Suppressor macrophage treated with lipopolysaccharide for 1 hour (primary cell): Measurements from ENCODE around the gene RCSD1.
A peak's percentile ranks its signal among the peaks of the same experiment; 100 is the strongest.
"Not testable (repeated sequence)": the region's sequence is repeated elsewhere in the genome, so short reads cannot be mapped to it uniquely, and the experiment has no call there.

Experiments
- DNase-seq, 3 donors: peaks; one replicate each; pipeline ENCODE4 v3.0.0-alpha.2; 2020 to 2022

The RCSD1 gene, protein sequence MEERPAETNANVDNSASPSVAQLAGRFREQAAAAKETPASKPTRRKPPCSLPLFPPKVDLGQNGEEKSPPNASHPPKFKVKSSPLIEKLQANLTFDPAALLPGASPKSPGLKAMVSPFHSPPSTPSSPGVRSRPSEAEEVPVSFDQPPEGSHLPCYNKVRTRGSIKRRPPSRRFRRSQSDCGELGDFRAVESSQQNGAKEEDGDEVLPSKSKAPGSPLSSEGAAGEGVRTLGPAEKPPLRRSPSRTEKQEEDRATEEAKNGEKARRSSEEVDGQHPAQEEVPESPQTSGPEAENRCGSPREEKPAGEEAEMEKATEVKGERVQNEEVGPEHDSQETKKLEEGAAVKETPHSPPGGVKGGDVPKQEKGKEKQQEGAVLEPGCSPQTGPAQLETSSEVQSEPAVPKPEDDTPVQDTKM

GRCh38 chr1:167629681-167630567 lies at the start of gene RCSD1:
Gene RCSD1 (plus strand): TSS chr1:167630232. CDS start chr1:167630424, 192 bp downstream.
- peak; percentile 79 to 92 (median 84) for DNase-seq

GRCh38 chr1:167582064-167582463 lies 48.0 kb upstream of the RCSD1 start:
- no peak for DNase-seq

DNA sequence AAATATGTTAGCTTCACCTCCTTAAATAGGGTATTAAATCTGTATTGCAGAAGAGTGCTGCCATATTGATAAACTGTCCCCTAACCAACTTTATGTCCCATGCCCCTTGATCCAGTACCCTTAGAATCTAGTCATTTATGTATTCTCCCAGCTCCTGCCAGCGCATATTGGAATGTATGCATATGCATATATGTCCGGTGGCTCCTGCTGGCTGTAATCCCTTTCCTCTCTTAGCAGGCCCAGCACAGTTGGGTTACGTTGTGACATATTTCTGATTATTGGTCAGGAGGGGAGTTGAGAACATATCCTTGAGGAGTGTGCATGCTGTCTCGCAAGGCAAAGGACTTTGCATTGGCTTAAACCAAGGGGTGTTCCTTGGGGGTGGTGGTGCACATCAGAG lies 47.3 kb upstream of the RCSD1 start:
- DNase-seq, result no peak

DNA sequence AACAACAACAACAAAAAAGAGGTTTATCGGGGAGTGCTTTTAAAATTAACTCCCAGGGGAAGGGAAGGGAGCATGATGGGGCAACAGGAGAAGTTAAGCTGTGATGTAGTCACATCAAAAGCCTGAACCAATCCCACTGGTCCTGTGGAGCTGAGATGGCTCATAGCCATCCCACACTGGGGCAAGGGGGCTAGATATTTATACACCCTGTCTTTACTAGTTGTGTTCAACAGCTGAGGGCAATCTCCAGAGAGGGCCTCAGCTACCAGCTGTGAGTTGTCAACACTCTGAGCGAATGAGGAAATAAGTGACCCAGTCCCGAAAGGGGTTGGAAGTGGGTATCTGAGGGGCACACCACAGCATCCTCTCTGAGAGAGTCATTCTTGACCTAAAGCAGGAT lies 45.5 kb upstream of the RCSD1 start:
- no peak for DNase-seq

DNA sequence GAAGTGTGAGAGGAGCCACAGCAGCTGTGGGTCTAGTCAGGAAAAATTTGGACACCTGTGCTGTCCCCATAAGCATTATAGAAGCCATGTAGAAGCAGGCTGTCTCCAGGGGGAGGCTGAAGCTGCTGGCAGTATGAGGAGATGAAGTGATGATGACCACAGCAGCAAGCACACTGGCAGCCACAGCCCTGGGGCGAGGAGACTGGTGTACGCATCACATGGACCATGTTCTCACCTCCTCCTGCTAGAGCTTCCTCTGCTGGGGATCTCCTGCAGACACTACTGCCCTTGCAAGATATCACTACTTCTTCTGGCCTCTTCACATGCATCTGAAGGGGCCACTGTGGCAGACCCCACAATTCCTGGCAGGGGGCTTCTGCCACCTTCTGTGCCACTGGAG lies 42.7 kb upstream of the RCSD1 start:
- DNase-seq, result peak in 1 of 3 donors; percentile 33

- DNase-seq, result peak; percentile 21 to 65 (median 46)
Measured at GRCh38 chr1:167587872-167588271, 42.2 kb upstream of the RCSD1 start.

DNA sequence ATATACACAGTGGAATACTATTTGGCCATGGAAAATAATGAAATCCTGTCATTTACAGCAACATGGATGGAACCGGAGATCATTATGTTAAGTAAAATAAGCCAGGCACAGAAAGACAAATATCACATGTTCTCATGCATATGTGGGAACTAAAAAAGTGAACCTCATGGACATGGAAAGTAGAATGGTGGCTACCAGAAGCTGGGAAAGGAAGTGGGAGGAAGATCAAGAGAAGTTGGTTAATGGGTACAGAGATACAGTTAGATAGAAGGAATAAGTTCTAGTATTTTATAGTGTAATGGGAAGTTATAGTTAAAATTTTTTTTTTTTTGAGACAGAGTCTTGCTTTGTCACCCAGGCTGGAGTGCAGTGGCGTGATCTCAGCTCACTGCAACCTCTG lies 41.7 kb upstream of the RCSD1 start:
- DNase-seq, result peak in 2 of 3 donors; percentile 31 to 41

- no peak for DNase-seq
Measured at GRCh38 chr1:167592475-167592874, 37.6 kb upstream of the RCSD1 start.

GRCh38 chr1:167593860-167594259 lies 36.2 kb upstream of the RCSD1 start:
- no peak for DNase-seq

DNA sequence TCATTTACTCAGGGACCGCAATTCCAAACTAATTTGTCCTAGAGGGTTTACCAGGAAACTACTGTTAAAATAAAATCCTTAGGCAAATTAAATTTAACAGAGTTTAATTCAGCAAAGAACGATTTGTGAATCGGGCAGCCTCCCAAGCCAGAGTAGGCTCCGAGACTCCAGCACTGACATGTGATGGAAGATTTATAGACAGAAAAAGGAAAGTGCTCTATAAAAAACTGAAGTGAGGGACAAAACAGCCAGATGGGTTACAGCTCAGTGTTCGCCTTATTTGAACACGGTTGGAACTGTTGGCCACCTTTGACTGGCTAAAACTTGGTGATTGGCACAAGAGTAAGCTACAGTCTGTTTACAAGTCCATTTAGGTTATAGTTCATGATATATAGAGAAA lies 35.2 kb upstream of the RCSD1 start:
- DNase-seq, result no peak

DNA sequence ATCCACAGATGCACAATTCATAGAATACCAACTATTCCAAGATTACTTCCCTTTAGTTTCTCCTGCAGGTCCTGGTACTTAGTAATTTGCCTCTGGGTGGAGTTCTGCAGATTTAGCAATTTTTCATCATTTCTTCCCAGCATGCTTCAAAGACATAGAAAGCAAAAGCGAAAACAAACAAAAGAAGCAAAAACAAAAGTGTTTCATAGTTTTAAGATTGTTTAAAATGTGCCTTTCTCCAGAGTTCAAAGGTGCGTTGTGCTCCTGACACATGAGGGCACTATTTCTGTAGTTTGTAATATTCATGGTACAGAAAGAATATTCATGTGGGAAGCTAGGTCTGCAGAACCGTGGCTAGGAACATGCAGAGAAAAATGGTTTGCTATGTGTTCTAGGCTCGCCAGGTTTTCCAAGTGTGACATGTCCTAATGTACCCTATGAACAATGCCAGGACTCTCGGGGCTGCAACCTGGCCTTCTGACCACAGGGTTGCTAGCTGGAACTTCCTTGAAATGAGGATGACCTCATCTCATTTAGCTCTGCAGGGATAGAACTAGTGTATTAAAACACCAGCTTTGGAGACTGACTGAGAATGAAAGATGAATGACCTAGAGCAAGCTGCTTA lies 30.0 kb upstream of the RCSD1 start:
- peak; percentile 75 to 88 (median 82) for DNase-seq

- peak; percentile 89 to 98 (median 97) for DNase-seq
Measured at GRCh38 chr1:167601442-167602383, 28.3 kb upstream of the RCSD1 start.

- no peak for DNase-seq
Measured at GRCh38 chr1:167602840-167603239, 27.2 kb upstream of the RCSD1 start.

GRCh38 chr1:167605576-167605975 lies 24.5 kb upstream of the RCSD1 start:
- DNase-seq, result peak; percentile 80 to 84 (median 84)

DNA sequence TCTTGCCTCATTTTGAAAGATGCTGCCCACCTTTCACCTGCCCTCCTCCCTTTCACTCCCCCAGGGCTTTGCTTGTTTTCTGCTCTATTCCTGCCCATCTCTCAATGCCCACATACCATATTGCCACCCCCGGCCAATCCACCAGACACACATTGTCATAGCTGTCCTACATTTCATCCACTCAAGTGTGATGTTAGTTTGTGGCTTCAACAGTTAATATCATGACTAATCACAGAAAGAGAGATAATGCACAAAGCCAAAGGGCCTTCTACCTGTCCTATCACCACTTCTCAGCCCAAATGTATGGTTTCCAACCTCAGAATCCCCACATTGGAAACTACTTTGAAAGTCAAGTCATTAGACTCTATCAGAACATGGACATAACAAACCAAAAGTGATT lies 18.0 kb upstream of the RCSD1 start:
- no peak for DNase-seq

DNA sequence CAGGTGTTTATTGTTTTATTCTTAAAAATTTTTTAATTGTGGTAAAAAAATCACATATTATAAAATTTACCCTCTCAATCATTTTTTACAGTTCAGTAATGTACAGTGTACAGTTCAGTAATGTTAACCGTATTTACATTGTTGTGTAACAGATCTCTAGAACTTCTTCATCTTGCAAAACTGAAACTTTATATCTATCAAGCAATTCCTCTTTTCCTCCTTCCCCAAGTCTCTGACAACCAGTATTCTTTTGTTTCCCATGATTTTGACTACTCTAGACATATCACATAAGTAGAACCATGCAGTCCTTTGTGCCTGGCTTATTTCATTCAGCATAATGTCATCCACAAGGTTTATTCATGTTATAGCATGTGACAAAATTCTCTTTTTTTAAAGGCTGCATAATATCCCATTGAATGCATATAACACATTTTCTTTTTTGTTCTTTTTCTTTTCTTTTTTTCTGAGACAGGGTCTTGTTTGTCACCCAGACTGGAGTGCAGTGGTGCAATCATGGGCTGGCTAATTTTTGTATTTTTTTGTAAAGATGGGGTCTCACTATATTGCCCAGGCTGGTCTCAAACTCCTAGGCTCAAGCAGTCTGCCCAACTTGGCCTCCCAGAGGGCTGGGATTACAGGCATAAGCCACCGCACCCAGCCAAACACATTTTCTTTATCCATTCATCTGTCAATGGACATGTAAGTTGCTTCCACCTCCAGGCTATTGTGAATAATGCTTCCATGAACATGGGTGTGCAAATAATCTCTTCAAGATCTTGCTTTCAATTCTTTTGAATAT lies 17.2 kb upstream of the RCSD1 start:
- peak; percentile 41 to 82 (median 75) for DNase-seq

GRCh38 chr1:167613984-167614383 lies 16.0 kb upstream of the RCSD1 start:
- DNase-seq, result not testable (repeated sequence)

- no peak for DNase-seq
Measured at GRCh38 chr1:167614851-167615250, 15.2 kb upstream of the RCSD1 start.

DNA sequence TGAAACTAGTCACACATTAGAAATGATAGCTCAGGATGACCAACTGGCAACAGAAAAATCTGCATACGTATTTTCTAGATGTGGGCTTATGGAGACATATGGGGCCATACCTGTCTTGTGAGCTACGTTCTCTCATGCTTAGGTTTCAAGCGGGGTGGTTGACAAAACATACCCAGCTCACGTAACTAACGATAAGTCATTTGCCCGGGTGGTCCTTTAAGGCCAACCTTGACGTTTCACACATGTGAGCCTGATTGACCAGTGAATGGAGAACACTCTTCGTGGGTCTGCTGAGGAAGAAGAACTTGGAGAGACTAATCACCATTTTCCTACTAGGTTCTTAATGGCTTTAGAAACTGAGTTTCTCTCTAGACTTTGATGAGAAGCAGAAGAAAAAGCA lies 13.5 kb upstream of the RCSD1 start:
- DNase-seq, result no peak

DNA sequence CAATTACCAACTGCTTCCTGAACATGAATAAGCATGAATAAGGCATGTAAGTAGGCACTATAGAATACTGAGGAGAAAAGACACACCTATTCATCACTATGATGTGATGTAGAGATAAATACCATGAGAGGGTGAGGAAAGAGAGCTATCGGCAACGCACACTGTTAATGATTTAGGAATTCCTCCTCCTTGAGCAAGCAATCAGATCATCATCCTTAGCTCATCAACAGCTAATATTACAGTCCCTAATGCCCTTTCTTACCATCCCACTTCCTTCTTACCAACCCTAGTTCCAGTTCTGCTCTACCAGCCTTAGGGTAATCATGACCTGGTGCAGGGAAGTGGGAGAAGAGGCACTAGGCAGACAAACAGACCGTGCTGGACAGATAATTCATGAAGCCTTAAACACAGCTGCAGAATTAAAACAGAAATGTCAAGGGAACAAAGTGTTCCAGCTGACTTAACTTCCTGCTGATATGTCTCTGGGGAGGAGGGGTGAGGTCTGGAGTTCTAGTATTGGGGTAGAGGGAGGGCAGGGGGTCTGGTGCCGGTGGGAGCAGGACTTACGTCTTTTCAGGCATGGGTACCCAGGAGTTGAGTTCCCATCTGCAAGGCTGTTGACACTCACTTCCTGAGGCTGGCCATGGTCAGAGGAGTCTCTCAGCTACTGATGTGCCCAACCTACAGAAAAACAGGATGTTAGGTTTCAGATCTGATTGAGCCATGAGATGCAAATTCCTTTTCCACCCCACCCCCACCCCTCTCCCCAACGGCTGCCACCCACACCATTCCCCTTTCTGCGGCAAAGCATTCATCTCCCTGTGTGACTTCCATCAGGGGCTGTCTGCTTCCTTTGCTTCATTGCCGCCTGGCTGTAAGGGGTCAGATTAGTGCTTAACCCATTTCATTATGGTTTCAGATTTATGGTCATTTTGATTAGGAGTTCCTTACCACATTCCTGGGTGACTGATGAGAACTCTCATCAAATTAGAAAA lies 12.6 kb upstream of the RCSD1 start:
- DNase-seq, result peak; percentile 87 to 89 (median 87)
